Activated CD4-positive, CD25-positive, alpha-beta regulatory T cell treated with anti-CD3 and anti-CD28 coated beads, Interleukin-2, amount 50 U/mL, for 16 hours (primary cell): ENCODE measurements around the gene OSBPL1A.

Source experiments
- DNase-seq: peaks from one replicate; pipeline ENCODE4 v3.0.0-alpha.2; 2020; ENCODE audit warnings: low read depth, low spot score

The OSBPL1A gene

GRCh38 chr18:24267878-24268277 is 129.7 kb downstream of the OSBPL1A start:
- no peak for DNase-seq

- DNase-seq = no peak
Measured at GRCh38 chr18:24266131-24266530, 131.5 kb downstream of the OSBPL1A start.

GRCh38 chr18:24265502-24266064 is 132.0 kb downstream of the OSBPL1A start:
- DNase-seq = no peak

- no peak for DNase-seq
Measured at GRCh38 chr18:24263050-24263449, 134.6 kb downstream of the OSBPL1A start.

- no peak for DNase-seq
Measured at GRCh38 chr18:24262087-24262486, 135.5 kb downstream of the OSBPL1A start.

GRCh38 chr18:24259869-24260641 is 137.6 kb downstream of the OSBPL1A start:
- DNase-seq = no peak

GRCh38 chr18:24254071-24254470 is 143.6 kb downstream of the OSBPL1A start:
- DNase-seq = no peak

GRCh38 chr18:24249716-24250115 is 147.9 kb downstream of the OSBPL1A start:
- DNase-seq = no peak

- no peak for DNase-seq
Measured at GRCh38 chr18:24248359-24248758, 149.3 kb downstream of the OSBPL1A start.

- no peak for DNase-seq
Measured at GRCh38 chr18:24246143-24246542, 151.5 kb downstream of the OSBPL1A start.

GRCh38 chr18:24244698-24245097 is 152.9 kb downstream of the OSBPL1A start:
- no peak for DNase-seq

GRCh38 chr18:24243677-24244076 is 153.9 kb downstream of the OSBPL1A start:
- no peak for DNase-seq

GRCh38 chr18:24239341-24239740 is 158.3 kb downstream of the OSBPL1A start:
- no peak for DNase-seq

GRCh38 chr18:24238387-24238786 is 159.2 kb downstream of the OSBPL1A start:
- DNase-seq = no peak

- DNase-seq = no peak
Measured at GRCh38 chr18:24234850-24235418, 162.7 kb downstream of the OSBPL1A start.

GRCh38 chr18:24234330-24234729 is 163.3 kb downstream of the OSBPL1A start:
- DNase-seq = no peak

- DNase-seq = no peak
Measured at GRCh38 chr18:24232800-24233199, 164.8 kb downstream of the OSBPL1A start.

- DNase-seq = no peak
Measured at GRCh38 chr18:24231773-24232735, 165.6 kb downstream of the OSBPL1A start.

GRCh38 chr18:24230766-24231165 is 166.9 kb downstream of the OSBPL1A start:
- no peak for DNase-seq

GRCh38 chr18:24228667-24229041 is 169.0 kb downstream of the OSBPL1A start:
- no peak for DNase-seq

- DNase-seq = no peak
Measured at GRCh38 chr18:24227977-24228666, 169.5 kb downstream of the OSBPL1A start.
